GM12878 (cell line): ENCODE results near the gene ZBTB24. TPM values are rescaled to one million over a fixed set of nuclear protein-coding genes. Genes with fewer than 3 reads are reported as not detected.

Source experiments
- ATAC-seq: fragments of 200-7000 bp; cut with Tn5 transposase; 3 replicates; pipeline ENCODE4 v1.9.1; 2020; ENCODE audit warnings: mild to moderate bottlenecking, moderate library complexity
- BruUV-seq: library from RNA; stranded (reverse); fragments of 400-500 nt; replicated peaks from 2 replicates; lab custom pipeline; 2021; lab: Mats Ljungman, UMichigan
- CTCF ChIA-PET: fragments of 300-600 bp; sonication (Branson Sonifier 250); formaldehyde crosslinking; extraction: SDS; loops from one replicate; lab custom pipeline; 2021; ENCODE audit warnings: inconsistent platforms; lab: Yijun Ruan, JAX
- POLR2A ChIA-PET: fragments of 350-600 bp; formaldehyde crosslinking; extraction: SDS; loops from one replicate; lab custom pipeline; 2021; ENCODE audit warnings: inconsistent platforms; lab: Charles Lee
- RAD21 ChIA-PET: fragments of 300-600 bp; sonication (Branson Sonifier 250); formaldehyde crosslinking; loops from one replicate; lab custom pipeline; 2023; ENCODE audit warnings: antibody characterized with exemption; ENCODE audit not compliant: unreplicated experiment; lab: Charles Lee
- SMC1A ChIA-PET: fragments of 300-600 bp; sonication (Branson Sonifier 250); formaldehyde crosslinking; loops from one replicate; lab custom pipeline; 2023; ENCODE audit not compliant: unreplicated experiment, uncharacterized antibody; lab: Charles Lee
- DNase-seq: peaks from one replicate; pipeline ENCODE4 v3.0.0-alpha.2; 2011; ENCODE audit warnings: low read depth, low spot score
- FAIRE-seq: peaks from 3 replicates; lab custom pipeline; 2011; peaks lifted over from hg19 to GRCh38; lab: Jason Lieb, UNC
- H2AFZ ChIP-seq: 2 replicates; pipeline ENCODE4 v1.6.0; 2011; ENCODE audit warnings: low read depth, low read length, control low read depth; ENCODE audit not compliant: control insufficient read depth
- H3K27ac ChIP-seq: 2 replicates; pipeline ENCODE4 v1.5.1; 2011; ENCODE audit warnings: control low read depth; ENCODE audit not compliant: control insufficient read depth, insufficient read depth
- H3K27me3 ChIP-seq, 2 experiments: replicated peaks in 1 of 2; 2 replicates each; pipeline versions ENCODE4 v1.6.0 to v1.6.1; 2011; ENCODE audit warnings: low read length in 1 of 2; ENCODE audit not compliant: control insufficient read depth in 2 of 2, insufficient read depth in 2 of 2
- H3K36me3 ChIP-seq, 2 experiments: 2 replicates each; pipeline ENCODE4 v1.5.1; 2011; ENCODE audit warnings: low read length in 1 of 2; ENCODE audit not compliant: control insufficient read depth in 2 of 2, insufficient read depth in 2 of 2
- H3K4me1 ChIP-seq: 2 replicates; pipeline ENCODE4 v1.6.1; 2011; ENCODE audit warnings: mild to moderate bottlenecking, low read length, moderate library complexity, mixed read lengths; ENCODE audit not compliant: control insufficient read depth, insufficient read depth
- H3K4me2 ChIP-seq: 2 replicates; pipeline ENCODE4 v1.6.0; 2011; ENCODE audit warnings: control low read depth; ENCODE audit not compliant: control insufficient read depth, insufficient read depth
- H3K4me3 ChIP-seq: fragments of 200-600 bp; sonication (generic); 2 replicates; pipeline ENCODE4 v1.5.1; 2016
- H3K79me2 ChIP-seq: 2 replicates; pipeline ENCODE4 v1.6.0; 2011; ENCODE audit warnings: low read length; ENCODE audit not compliant: control insufficient read depth, insufficient read depth
- H3K9ac ChIP-seq: 2 replicates; pipeline ENCODE4 v1.8.0; 2011; ENCODE audit warnings: low read length, control low read depth, mixed read lengths; ENCODE audit not compliant: control insufficient read depth, insufficient read depth
- H3K9me3 ChIP-seq: replicated peaks from 3 replicates; pipeline ENCODE4 v1.5.1; 2011; ENCODE audit warnings: mild to moderate bottlenecking, low read length; ENCODE audit not compliant: control insufficient read depth, insufficient read depth
- H4K20me1 ChIP-seq: 2 replicates; pipeline ENCODE4 v1.6.0; 2011; ENCODE audit not compliant: control insufficient read depth, insufficient read depth
- CREB1 ChIP-seq: IDR thresholded peaks from 2 replicates; pipeline ENCODE4 v1.6.1; 2012; ENCODE audit warnings: low read depth, mild to moderate bottlenecking, inconsistent platforms
- MEF2B ChIP-seq: fragments of 450-650 bp; IDR thresholded peaks from 2 replicates; pipeline ENCODE4 v1.6.1; 2018; ENCODE audit warnings: mild to moderate bottlenecking, moderate library complexity; ENCODE audit not compliant: partially characterized antibody, poor library complexity, severe bottlenecking
- WGBS: methylation state at CpG from one replicate; pipeline ENCODE4 v1.1.6; 2016; ENCODE audit warnings: low lambda C conversion rate; ENCODE audit not compliant: insufficient replicate concordance, insufficient coverage; ENCODE audit errors: missing lambda C conversion rate; 5-methylcytosine and 5-hydroxymethylcytosine counted together
- in situ Hi-C: fragments of 300-500 bp; cut with MboI; formaldehyde crosslinking; loops from 9 replicates; pipeline ENCODE4 v1.14.3; 2018; ENCODE audit warnings: mixed read lengths
- intact Hi-C: fragments of 100-400 bp; cut with micrococcal nuclease; formaldehyde crosslinking; loops from one replicate; pipeline ENCODE4 v1.14.2; 2022; ENCODE audit not compliant: unreplicated experiment
- polyA plus RNA-seq, 11 experiments: library from polyadenylated mRNA; depleted of rRNA in 4 of 11; unstranded in 6 of 11; stranded (reverse) in 5 of 11; fragments of >200 nt; fragmentation: Nextera tagmentation in 4 of 11; fragmentation: Illumina TruSeq in 1 of 11; extraction: Ambion mirVana in 4 of 11; extraction: Trizol in 1 of 11; gene quantifications; 1 replicate in 1 of 11; 2 replicates in 10 of 11; pipeline versions ENCODE4 v1.2.1 to v1.2.3, GENCODE V29; 2011 to 2016; ENCODE audit warnings: inconsistent platforms in 2 of 11, missing spikeins in 2 of 11, low read depth in 1 of 11
- total RNA-seq, 4 experiments: library from RNA; depleted of rRNA in 3 of 4; stranded (reverse); fragments of >200 nt in 3 of 4; fragmentation: Illumina TruSeq in 1 of 4; extraction: Trizol in 1 of 4; gene quantifications; 2 replicates each; pipeline versions ENCODE4 v1.2.1 to v1.2.3, GENCODE V29; 2013 to 2021
- TF ChIP-seq, protein P1 (sequence below): fragments of 450-650 bp; IDR thresholded peaks from 2 replicates; pipeline ENCODE4 v1.6.1; 2018; ENCODE audit warnings: borderline replicate concordance, mild to moderate bottlenecking; ENCODE audit not compliant: partially characterized antibody

ZBTB24 gene
- total and polyA plus RNA-seq, 10 of the 15 experiments (the other 5 are each of a cell fraction or from before 2014, with no cell fraction given), result 2.9 to 17.7 (median 8.5) TPM

DNA sequence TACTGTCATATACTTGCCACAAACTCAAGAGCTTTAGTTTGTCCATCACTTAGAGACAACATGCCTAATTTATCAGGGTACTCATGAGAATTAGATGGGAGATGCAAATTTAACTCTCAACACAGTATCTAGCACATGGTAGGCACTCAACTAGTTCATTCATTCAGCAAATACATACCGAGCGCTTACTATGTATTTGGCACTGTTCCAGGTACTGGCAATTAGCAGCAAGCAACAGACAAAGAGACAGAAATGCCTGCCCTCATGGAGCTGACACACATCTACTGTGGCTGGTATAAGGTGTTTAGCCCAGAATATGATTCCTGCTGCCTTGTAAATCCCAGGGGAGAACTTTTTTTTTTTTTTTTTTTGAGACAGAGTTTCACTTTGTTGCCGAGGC lies 32.2 kb downstream of the ZBTB24 start:
- SMC1A ChIA-PET, result interaction anchor here (1.2 kb wide), 1 partner anchor 9 kb away, joined by 5 read pairs; no protein-coding TSS in a partner anchor
- H3K27me3 ChIP-seq, result no peaks in the 10 kb centered on the region

More for the DNA sequence above, 32.2 kb downstream of the ZBTB24 start:
- ATAC-seq, result no peak
- no peaks in the 10 kb centered on the region for H4K20me1 ChIP-seq
- TF ChIP-seq MEF2B (peak; percentile 16), CREB1 (no peak)
- TF ChIP-seq, protein P1, sequence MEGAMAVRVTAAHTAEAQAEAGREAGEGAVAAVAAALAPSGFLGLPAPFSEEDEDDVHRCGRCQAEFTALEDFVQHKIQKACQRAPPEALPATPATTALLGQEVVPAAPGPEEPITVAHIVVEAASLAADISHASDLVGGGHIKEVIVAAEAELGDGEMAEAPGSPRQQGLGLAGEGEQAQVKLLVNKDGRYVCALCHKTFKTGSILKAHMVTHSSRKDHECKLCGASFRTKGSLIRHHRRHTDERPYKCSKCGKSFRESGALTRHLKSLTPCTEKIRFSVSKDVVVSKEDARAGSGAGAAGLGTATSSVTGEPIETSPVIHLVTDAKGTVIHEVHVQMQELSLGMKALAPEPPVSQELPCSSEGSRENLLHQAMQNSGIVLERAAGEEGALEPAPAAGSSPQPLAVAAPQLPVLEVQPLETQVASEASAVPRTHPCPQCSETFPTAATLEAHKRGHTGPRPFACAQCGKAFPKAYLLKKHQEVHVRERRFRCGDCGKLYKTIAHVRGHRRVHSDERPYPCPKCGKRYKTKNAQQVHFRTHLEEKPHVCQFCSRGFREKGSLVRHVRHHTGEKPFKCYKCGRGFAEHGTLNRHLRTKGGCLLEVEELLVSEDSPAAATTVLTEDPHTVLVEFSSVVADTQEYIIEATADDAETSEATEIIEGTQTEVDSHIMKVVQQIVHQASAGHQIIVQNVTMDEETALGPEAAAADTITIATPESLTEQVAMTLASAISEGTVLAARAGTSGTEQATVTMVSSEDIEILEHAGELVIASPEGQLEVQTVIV, result no peak
- no peak overlapping the region for H2AFZ ChIP-seq
- 61% methylated on average over 3 of the region's 3 CpGs for whole genome bisulfite sequencing
- ChIA-PET POLR2A (interaction anchor here (0.7 to 1.4 kb wide), 3 partner anchors 13 to 352 kb away, joined by 3 to 5 read pairs (median 3); partner anchors contain the start of gene ZBTB24), RAD21 (no interaction called here), CTCF (interaction anchor here (1.4 kb wide), 1 partner anchor 10 kb away, joined by 5 read pairs; the partner anchor contains the start of genes PPIL6 and SMPD2)
- intact Hi-C loops (no loop called here), in situ Hi-C loops (no loop called here)
- H3K79me2 ChIP-seq, result peaks cover 27% of the 10 kb centered on the region
- H3K36me3 ChIP-seq, result peaks cover 4 to 10% of the 10 kb centered on the region in 2 experiments
- peaks cover 24% of the 10 kb centered on the region for H3K4me1 ChIP-seq
- DNase-seq, result no peak
- no TSS peak for BruUV-seq
- no peak overlapping the region for H3K4me2 ChIP-seq
- H3K9me3 ChIP-seq, result no peaks in the 10 kb centered on the region
- H3K27ac ChIP-seq, result no peak overlapping the region
- no peak overlapping the region for H3K9ac ChIP-seq
- peak; percentile 35 for FAIRE-seq
- no peak overlapping the region for H3K4me3 ChIP-seq
